Tongue (tissue), 2 donors: ENCODE measurements around the gene RAB1B. TPM values are rescaled to one million over a fixed set of nuclear protein-coding genes. Genes with fewer than 3 reads are reported as not detected.
A peak's percentile ranks its signal among the peaks of the same experiment; 100 is the strongest.
"Not testable (repeated sequence)": the region's sequence is repeated elsewhere in the genome, so short reads cannot be mapped to it uniquely, and the experiment has no call there.

Source experiments
- DNase-seq: peaks from one replicate; pipeline ENCODE4 v3.0.0-alpha.2; 2015
- total RNA-seq: library from RNA; depleted of rRNA; stranded (reverse); fragments of >200 nt; gene quantifications from one replicate; pipeline ENCODE4 v1.2.3, GENCODE V29; 2014

RAB1B gene
- total RNA-seq, 1 donor from 2014 or later: 62.2 TPM

GRCh38 chr11:66267379-66268243, 828 bp upstream of the RAB1B start:
- peak; percentile 96 for DNase-seq

DNA sequence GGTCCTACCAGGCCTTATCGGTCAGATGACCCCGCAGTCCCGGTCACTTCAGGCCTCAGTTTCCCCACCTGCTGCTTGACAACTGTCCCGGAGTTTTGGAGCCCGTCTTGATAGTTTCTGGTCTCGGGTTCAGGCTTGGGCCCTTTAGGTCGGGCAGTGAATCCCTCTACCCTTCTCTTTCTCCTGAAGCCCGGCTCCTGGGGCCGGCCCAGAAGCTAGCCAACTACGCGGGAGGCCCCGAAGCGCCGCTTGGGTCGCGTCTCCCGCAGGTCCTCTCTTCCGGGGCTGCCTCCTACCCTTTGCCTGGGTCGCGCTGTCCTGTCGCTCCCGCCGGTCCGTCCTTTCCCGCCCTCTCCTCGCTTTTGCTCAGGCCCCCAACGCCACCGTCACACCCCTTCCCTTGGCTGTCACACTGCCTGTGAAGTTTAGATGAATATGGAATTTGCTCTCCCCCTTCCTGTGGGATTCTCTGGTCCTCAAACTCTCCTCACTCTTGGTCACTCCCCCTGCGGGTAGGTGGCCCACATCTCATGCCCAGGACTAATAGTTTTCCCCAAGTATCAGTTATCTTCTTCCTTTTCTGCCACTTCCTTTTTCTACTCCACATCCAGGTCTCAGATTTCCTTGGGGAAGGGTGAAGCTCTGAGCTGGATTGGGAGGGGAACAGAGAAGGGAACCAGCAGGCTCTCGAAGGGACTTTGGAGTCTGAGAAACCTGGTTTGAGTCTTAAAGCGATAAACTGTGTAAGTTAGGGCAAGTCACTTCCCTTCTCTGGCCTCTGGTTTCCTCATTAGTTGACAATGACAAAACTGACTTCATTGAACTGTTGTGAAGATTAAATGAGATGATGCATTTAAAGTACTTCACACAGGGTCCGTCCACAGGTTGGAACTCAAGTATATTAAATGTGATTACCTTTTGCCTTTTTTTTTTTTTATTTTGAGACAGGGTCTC, 790 bp downstream of the RAB1B start:
- no peak for DNase-seq

DNA sequence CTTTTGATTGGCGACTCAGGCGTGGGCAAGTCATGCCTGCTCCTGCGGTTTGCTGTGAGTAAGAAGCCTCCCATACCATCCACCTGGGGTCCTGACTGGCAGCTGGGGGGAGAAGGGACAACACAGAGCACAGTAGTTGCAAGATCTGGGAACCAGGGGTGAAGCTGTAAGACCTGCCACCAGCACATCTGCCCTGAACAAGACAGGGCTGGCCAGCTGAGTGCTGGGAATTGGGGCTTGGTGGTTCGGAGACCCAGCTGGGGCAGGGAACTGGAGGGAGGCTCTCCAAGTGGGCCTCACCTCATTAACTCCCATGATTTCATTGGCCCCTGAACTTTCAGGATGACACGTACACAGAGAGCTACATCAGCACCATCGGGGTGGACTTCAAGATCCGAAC, 3.4 kb downstream of the RAB1B start:
- DNase-seq: no peak

- no peak for DNase-seq
Measured at GRCh38 chr11:66272596-66272995, 4.2 kb downstream of the RAB1B start.

DNA sequence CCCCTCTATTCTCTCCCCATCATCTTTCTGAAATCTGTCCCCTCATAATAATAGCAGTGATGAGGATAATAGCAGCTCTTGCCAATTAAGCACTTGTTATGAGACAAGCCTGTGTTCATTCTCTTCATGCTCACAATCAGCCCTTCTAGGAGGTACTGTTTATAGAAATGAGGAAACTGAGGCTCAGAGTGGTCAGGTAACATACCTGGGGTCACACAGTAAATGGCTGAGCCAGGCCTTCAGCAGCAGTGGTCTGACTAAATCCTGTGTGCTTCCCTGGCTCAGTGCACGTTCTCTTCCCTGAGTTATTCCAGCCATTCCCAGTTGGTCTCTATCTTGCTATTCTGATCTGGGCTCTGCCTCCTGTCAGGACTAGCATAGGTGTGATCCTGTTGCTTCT, 5.8 kb downstream of the RAB1B start:
- DNase-seq: no peak

DNA sequence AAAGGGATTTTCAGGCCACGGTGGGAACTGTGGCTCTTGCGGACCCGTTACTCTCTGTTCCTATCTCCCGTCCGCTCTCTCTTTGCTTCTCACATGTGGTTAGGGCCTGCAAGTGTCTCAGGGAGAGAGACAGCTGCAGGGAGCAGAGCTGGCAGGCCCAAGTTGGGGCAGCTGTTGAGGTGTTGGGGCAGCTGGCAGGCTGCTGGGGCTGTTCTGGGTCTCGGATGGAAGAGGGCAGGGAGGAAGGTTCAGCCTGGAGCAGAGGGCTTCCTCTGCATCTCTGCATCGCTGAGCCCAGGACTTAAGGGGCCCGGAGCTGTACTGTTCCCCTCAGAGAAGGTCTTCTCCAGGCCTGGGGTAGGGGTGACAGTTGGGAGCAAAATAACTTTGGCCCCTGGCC, 7.0 kb downstream of the RAB1B start:
- DNase-seq: peak; percentile 79

GRCh38 chr11:66275984-66276612, 7.7 kb downstream of the RAB1B start:
- DNase-seq: no peak

- DNase-seq: not testable (repeated sequence)
Measured at GRCh38 chr11:66276619-66277018, 8.2 kb downstream of the RAB1B start.

DNA sequence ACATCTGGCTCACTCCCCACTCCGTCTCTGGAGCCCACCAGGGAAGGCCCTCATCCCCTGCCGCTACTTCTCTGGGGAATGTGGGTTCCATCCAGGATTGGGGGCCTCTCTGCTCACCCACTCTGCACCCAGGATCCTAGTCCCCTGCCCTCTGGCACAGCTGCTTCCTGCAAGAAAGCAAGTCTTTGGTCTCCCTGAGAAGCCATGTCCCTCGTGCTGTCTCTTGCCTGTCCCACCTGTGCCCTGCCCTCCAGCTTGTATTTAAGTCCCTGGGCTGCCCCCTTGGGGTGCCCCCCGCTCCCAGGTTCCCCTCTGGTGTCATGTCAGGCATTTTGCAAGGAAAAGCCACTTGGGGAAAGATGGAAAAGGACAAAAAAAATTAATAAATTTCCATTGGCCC, 8.6 kb downstream of the RAB1B start:
- not testable (repeated sequence) for DNase-seq

GRCh38 chr11:66277471-66278362, 9.3 kb downstream of the RAB1B start, which contains the start of gene CNIH2:
Gene CNIH2, plus strand, starts transcription at chr11:66278175. Its CDS starts 282 bp downstream, at chr11:66278457.
- DNase-seq: peak; percentile 68

GRCh38 chr11:66278363-66279091, 10.1 kb downstream of the RAB1B start:
- no peak for DNase-seq

DNA sequence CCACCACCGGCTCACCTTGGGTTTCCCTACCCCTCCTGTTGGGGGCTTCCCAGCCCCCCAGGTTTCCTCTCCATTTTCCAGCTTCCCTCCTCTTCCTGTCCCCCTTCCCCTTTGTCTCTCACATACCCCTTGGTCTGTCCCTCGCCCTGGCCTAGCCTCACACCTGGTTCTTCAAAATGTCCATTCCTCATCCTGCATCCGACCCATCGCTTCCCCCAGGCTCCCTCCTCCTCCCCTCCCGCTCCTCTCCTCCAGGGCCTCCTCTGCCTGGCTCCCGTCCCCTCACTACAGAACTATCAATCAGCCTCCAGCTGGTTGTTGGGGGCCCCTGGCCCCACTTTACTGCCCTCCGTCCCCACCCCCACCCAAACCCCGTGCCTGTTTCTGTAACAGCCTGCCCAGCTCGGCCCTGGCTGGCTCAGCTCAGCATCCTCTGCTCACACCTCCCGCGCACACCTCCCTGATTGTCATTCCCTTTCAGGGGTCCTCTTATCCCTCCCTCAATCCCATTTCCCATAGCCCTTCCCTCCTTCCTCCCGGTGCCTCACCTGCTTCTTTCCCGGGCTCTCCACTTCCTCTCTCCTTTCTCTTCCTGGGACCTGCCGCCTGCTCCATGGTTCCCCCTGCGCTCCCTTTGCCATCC, 10.8 kb downstream of the RAB1B start:
- no peak for DNase-seq

GRCh38 chr11:66280428-66280827, 12.0 kb downstream of the RAB1B start:
- peak; percentile 79 for DNase-seq

- DNase-seq: no peak
Measured at GRCh38 chr11:66281001-66281400, 12.6 kb downstream of the RAB1B start.

- no peak for DNase-seq
Measured at GRCh38 chr11:66281776-66282467, 13.5 kb downstream of the RAB1B start.

- DNase-seq: peak; percentile 99
Measured at GRCh38 chr11:66282468-66283455, 14.3 kb downstream of the RAB1B start.

- no peak for DNase-seq
Measured at GRCh38 chr11:66283461-66284105, 15.1 kb downstream of the RAB1B start.
